Esophagus squamous epithelium (tissue), 4 donors: ENCODE data around the gene TAGAP.

Experiments
- CTCF ChIP-seq, 6 experiments: fragments of 450-650 bp in 4 of 6; fragments of 200-600 bp in 2 of 6; sonication (generic) in 2 of 6; IDR thresholded peaks; one replicate each; pipeline ENCODE4 v1.5.1; 2016 to 2019; ENCODE audit warnings: antibody characterized with exemption in 6 of 6, mild to moderate bottlenecking in 4 of 6, moderate library complexity in 4 of 6
- POLR2A ChIP-seq, 4 donors: fragments of 450-650 bp; IDR thresholded peaks; one replicate each; pipeline ENCODE4 v1.6.1; 2017; ENCODE audit warnings: antibody characterized with exemption in 4 of 4, mild to moderate bottlenecking in 4 of 4, moderate library complexity in 3 of 4

GRCh38 chr6:159012201-159012600 is 32.6 kb downstream of the TAGAP start:
- TF ChIP-seq CTCF (IDR thresholded peaks at IDR 0.05) = no peak
- TF ChIP-seq POLR2A (IDR thresholded peaks at IDR 0.05) = no peak
